Panc1 (cell line): Measurements from ENCODE around the gene DBNDD2. TPM values are rescaled to one million over a fixed set of nuclear protein-coding genes. Genes with fewer than 3 reads are reported as not detected.

Source experiments
- ATAC-seq: fragments of 200-7000 bp; cut with Tn5 transposase; 2 replicates; pipeline ENCODE4 v1.9.1; 2020; ENCODE audit warnings: mild to moderate bottlenecking, moderate library complexity
- BruUV-seq: library from RNA; stranded (reverse); fragments of 400-500 nt; replicated peaks from 2 replicates; lab custom pipeline; 2021; lab: Mats Ljungman, UMichigan
- CTCF ChIA-PET: fragments of 300-600 bp; sonication (Branson Sonifier 250); formaldehyde crosslinking; loops from one replicate; lab custom pipeline; 2022; ENCODE audit warnings: antibody characterized with exemption; lab: Charles Lee
- POLR2A ChIA-PET: fragments of 300-600 bp; sonication (Branson Sonifier 250); formaldehyde crosslinking; loops from one replicate; lab custom pipeline; 2022; ENCODE audit warnings: antibody characterized with exemption; lab: Charles Lee
- DNase-seq: peaks from one replicate; pipeline ENCODE4 v3.0.0-alpha.2; 2010; ENCODE audit warnings: low read depth, low spot score
- H3K27ac ChIP-seq: 2 replicates; pipeline ENCODE4 v1.5.1; 2011; ENCODE audit warnings: mild to moderate bottlenecking, low read length, inconsistent platforms
- H3K27me3 ChIP-seq: fragments of 200-500 bp; sonication (Bioruptor generic); 2 replicates; pipeline ENCODE4 v1.6.0; 2014; ENCODE audit warnings: low read length, inconsistent platforms; ENCODE audit not compliant: control insufficient read depth, insufficient read depth
- H3K36me3 ChIP-seq: fragments of 200-500 bp; sonication (Bioruptor generic); 2 replicates; pipeline ENCODE4 v1.5.1; 2014; ENCODE audit warnings: inconsistent platforms, mild to moderate bottlenecking, low read length, moderate library complexity; ENCODE audit not compliant: control insufficient read depth, insufficient read depth
- H3K4me1 ChIP-seq: 2 replicates; pipeline ENCODE4 v1.5.1; 2011; ENCODE audit warnings: inconsistent platforms, mild to moderate bottlenecking, low read length, moderate library complexity; ENCODE audit not compliant: control insufficient read depth, insufficient read depth
- H3K4me3 ChIP-seq, 2 experiments: 2 replicates each; pipeline ENCODE4 v1.5.1; 2011 to 2012; ENCODE audit warnings: low read depth in 2 of 2, low read length in 2 of 2, mild to moderate bottlenecking in 2 of 2, inconsistent platforms in 1 of 2, moderate library complexity in 1 of 2
- H3K9me3 ChIP-seq: fragments of 200-500 bp; sonication (Bioruptor generic); 2 replicates; pipeline ENCODE4 v1.5.1; 2014; ENCODE audit warnings: low read depth, mild to moderate bottlenecking, inconsistent platforms, low read length, moderate library complexity; ENCODE audit not compliant: control insufficient read depth, insufficient read depth
- CTCF ChIP-seq: fragments of 450-650 bp; IDR thresholded peaks from 2 replicates; pipeline ENCODE4 v1.5.1; 2017; ENCODE audit warnings: mild to moderate bottlenecking
- POLR2AphosphoS5 ChIP-seq: IDR thresholded peaks from 2 replicates; pipeline ENCODE4 v1.6.1; 2012; ENCODE audit warnings: mild to moderate bottlenecking, low read depth, low read length, moderate library complexity
- REST ChIP-seq, 2 experiments: IDR thresholded peaks; 2 replicates each; pipeline ENCODE4 v1.6.1; 2011 to 2012; ENCODE audit warnings: low read depth in 2 of 2, control low read depth in 1 of 2, low read length in 1 of 2, mild to moderate bottlenecking in 1 of 2, moderate library complexity in 1 of 2; ENCODE audit not compliant: insufficient read depth in 1 of 2
- SIN3A ChIP-seq: IDR thresholded peaks from 2 replicates; pipeline ENCODE4 v1.6.1; 2012; ENCODE audit warnings: low read depth, mild to moderate bottlenecking, low read length, moderate library complexity, borderline replicate concordance; ENCODE audit not compliant: insufficient read depth
- TCF7L2 ChIP-seq: IDR thresholded peaks from 2 replicates; pipeline ENCODE4 v1.6.1; 2011; ENCODE audit warnings: mild to moderate bottlenecking, low read depth, low read length, inconsistent platforms
- in situ Hi-C: cut with HindIII; loops from 2 replicates; pipeline ENCODE4 v1.10.0; 2016; ENCODE audit warnings: low sequenced_read_pairs, low pct_unique_long_range_greater_than_20kb
- intact Hi-C: fragments of 100-400 bp; cut with micrococcal nuclease; formaldehyde crosslinking; loops from one replicate; pipeline ENCODE4 v1.10.0; 2022; ENCODE audit not compliant: unreplicated experiment
- total RNA-seq: library from RNA; stranded (reverse); gene quantifications from one replicate; pipeline ENCODE4 v1.2.1, GENCODE V29; 2021; ENCODE audit not compliant: unreplicated experiment

Gene DBNDD2
- total RNA-seq, 1 experiment from 2014 or later: 55.4 TPM

GRCh38 chr20:45370571-45371160 lies 37.4 kb upstream of the DBNDD2 start:
- in situ Hi-C loops (no loop called here), intact Hi-C loops (no loop called here)
- TF ChIP-seq REST (IDR thresholded peaks at IDR 0.05; ENCODE audit: insufficient read depth in 1 of 2, low read depth in 2 of 2, low read length in 1 of 2): no peak
- TF ChIP-seq SIN3A: no peak
- no peak for TF ChIP-seq TCF7L2
- TF ChIP-seq POLR2AphosphoS5: no peak
- no peak for TF ChIP-seq CTCF
- H3K27ac ChIP-seq: no peak overlapping the region
- no peak for DNase-seq
- H3K4me3 ChIP-seq: no peak overlapping the region
- no TSS peak for BruUV-seq
- no peaks in the 10 kb centered on the region; the same call in 1 of the 2 replicates for H3K36me3 ChIP-seq
- ChIA-PET CTCF (interaction anchor here (0.6 to 1.5 kb wide), 3 partner anchors 38 to 59 kb away, joined by 3 read pairs; no protein-coding TSS in a partner anchor), POLR2A (no interaction called here)
- no peak for ATAC-seq
- peaks cover 6% of the 10 kb centered on the region; the same call in 1 of the 2 replicates for H3K4me1 ChIP-seq
- H3K9me3 ChIP-seq: no peaks in the 10 kb centered on the region
- H3K27me3 ChIP-seq: no peaks in the 10 kb centered on the region

GRCh38 chr20:45372241-45372640 lies 35.8 kb upstream of the DBNDD2 start:
- ChIA-PET CTCF (interaction anchor here (3.8 kb wide), 1 partner anchor 64 kb away, joined by 47 read pairs; no protein-coding TSS in a partner anchor), POLR2A (no interaction called here)
- peaks cover 6% of the 10 kb centered on the region; the same call in 1 of the 2 replicates for H3K4me1 ChIP-seq
- intact Hi-C loops (loop anchor here (2.0 kb wide), 1 partner anchor 65 kb away; no protein-coding TSS in a partner anchor), in situ Hi-C loops (no loop called here)
- no TSS peak for BruUV-seq
- DNase-seq: no peak
- H3K27ac ChIP-seq: no peak overlapping the region
- no peaks in the 10 kb centered on the region; the same call in 1 of the 2 replicates for H3K36me3 ChIP-seq
- H3K27me3 ChIP-seq: no peaks in the 10 kb centered on the region
- H3K9me3 ChIP-seq: no peaks in the 10 kb centered on the region
- no peak overlapping the region for H3K4me3 ChIP-seq
- no peak for TF ChIP-seq SIN3A
- TF ChIP-seq POLR2AphosphoS5: no peak
- no peak for TF ChIP-seq REST (IDR thresholded peaks at IDR 0.05; ENCODE audit: insufficient read depth in 1 of 2, low read depth in 2 of 2, low read length in 1 of 2)
- TF ChIP-seq TCF7L2: no peak
- no peak for TF ChIP-seq CTCF
- ATAC-seq: no peak
